Measurements from ENCODE around the gene CNTNAP5.

- TF ChIP-seq CTCF (conservative IDR thresholded peaks at IDR 0.05; ENCODE audit: low read depth, low read length) (no peak), EZH2 (IDR thresholded peaks at IDR 0.05; ENCODE audit: borderline replicate concordance, low read depth, low read length, poor library complexity, severe bottlenecking) (no peak)
These were observed 489.1 kb downstream of the CNTNAP5 start for GRCh38 chr2:124514236-124514635.
